IMR-90 (cell line): ENCODE data around the gene TTC31. TPM values are rescaled to one million over a fixed set of nuclear protein-coding genes. Genes with fewer than 3 reads are reported as not detected.

Source experiments
- ATAC-seq: fragments of 200-7000 bp; cut with Tn5 transposase; 2 replicates; pipeline ENCODE4 v1.9.1; 2020; ENCODE audit warnings: low read depth, mild to moderate bottlenecking, moderate library complexity
- BruUV-seq: library from RNA; stranded (reverse); fragments of 400-500 nt; replicated peaks from 2 replicates; lab custom pipeline; 2021; lab: Mats Ljungman, UMichigan
- CTCF ChIA-PET: fragments of 300-600 bp; formaldehyde crosslinking; extraction: SDS; loops from one replicate; lab custom pipeline; 2021; ENCODE audit warnings: antibody characterized with exemption; lab: Yijun Ruan, JAX
- POLR2A ChIA-PET: fragments of 300-600 bp; sonication (Branson Sonifier 250); formaldehyde crosslinking; loops from one replicate; lab custom pipeline; 2022; ENCODE audit warnings: antibody characterized with exemption; ENCODE audit not compliant: unreplicated experiment; lab: Charles Lee
- DNase-seq: peaks from one replicate; pipeline ENCODE4 v3.0.0; 2013
- H2AFZ ChIP-seq: replicated peaks from 2 replicates; pipeline ENCODE3; 2013; ENCODE audit warnings: low read length, mild to moderate bottlenecking; ENCODE audit not compliant: poor library complexity
- H2AK5ac ChIP-seq: 2 replicates; pipeline ENCODE4 v1.6.1; 2013; ENCODE audit warnings: low read depth, low read length, inconsistent platforms
- H2AK9ac ChIP-seq: replicated peaks from 2 replicates; pipeline ENCODE3; 2013; ENCODE audit warnings: mild to moderate bottlenecking, low read depth, low read length, moderate library complexity; ENCODE audit not compliant: poor library complexity
- H2BK120ac ChIP-seq: 2 replicates; pipeline ENCODE4 v1.6.1; 2013; ENCODE audit warnings: low read depth, low read length, inconsistent platforms
- H2BK15ac ChIP-seq: 3 replicates; pipeline ENCODE4 v1.6.1; 2013; ENCODE audit warnings: low read depth, low read length, inconsistent platforms
- H2BK20ac ChIP-seq: 2 replicates; pipeline ENCODE4 v1.6.1; 2013; ENCODE audit warnings: low read depth, mild to moderate bottlenecking, inconsistent platforms, low read length, moderate library complexity
- H2BK5ac ChIP-seq: 2 replicates; pipeline ENCODE4 v1.6.1; 2013; ENCODE audit warnings: mild to moderate bottlenecking, low read depth, low read length, inconsistent platforms; ENCODE audit not compliant: poor library complexity, severe bottlenecking
- H3K14ac ChIP-seq: replicated peaks from 2 replicates; pipeline ENCODE4 v1.6.1; 2013; ENCODE audit warnings: low read depth, low read length, inconsistent platforms
- H3K18ac ChIP-seq: 2 replicates; pipeline ENCODE4 v1.6.1; 2013; ENCODE audit warnings: low read depth, low read length, control low read depth
- H3K23ac ChIP-seq: 2 replicates; pipeline ENCODE4 v1.6.1; 2013; ENCODE audit warnings: low read depth, low read length, inconsistent platforms
- H3K27ac ChIP-seq: 2 replicates; pipeline ENCODE4 v1.5.1; 2013; ENCODE audit warnings: mild to moderate bottlenecking, control low read depth, low read length; ENCODE audit not compliant: insufficient read depth
- H3K27me3 ChIP-seq: 2 replicates; pipeline ENCODE4 v1.6.1; 2013; ENCODE audit warnings: low read length; ENCODE audit not compliant: control insufficient read depth, insufficient read depth
- H3K36me3 ChIP-seq: 2 replicates; pipeline ENCODE4 v1.6.1; 2013; ENCODE audit warnings: low read length, mixed read lengths; ENCODE audit not compliant: control insufficient read depth, insufficient read depth
- H3K4ac ChIP-seq: 2 replicates; pipeline ENCODE4 v1.6.1; 2013; ENCODE audit warnings: low read depth, low read length, inconsistent platforms
- H3K4me1 ChIP-seq: 2 replicates; pipeline ENCODE4 v1.6.1; 2013; ENCODE audit warnings: low read length, mixed read lengths; ENCODE audit not compliant: control insufficient read depth, insufficient read depth
- H3K4me2 ChIP-seq: 2 replicates; pipeline ENCODE4 v1.6.1; 2013; ENCODE audit warnings: low read depth, mild to moderate bottlenecking, control low read depth, low read length, moderate library complexity
- H3K4me3 ChIP-seq: 2 replicates; pipeline ENCODE4 v1.5.1; 2013; ENCODE audit warnings: low read depth, mild to moderate bottlenecking, control low read depth, low read length, moderate library complexity; ENCODE audit not compliant: insufficient read depth
- H3K56ac ChIP-seq: 2 replicates; pipeline ENCODE4 v1.6.1; 2013; ENCODE audit warnings: low read length, inconsistent platforms; ENCODE audit not compliant: insufficient read depth; ENCODE audit errors: extremely low read depth
- H3K79me1 ChIP-seq, 2 experiments: 2 replicates each; pipeline ENCODE4 v1.6.1; 2013; ENCODE audit warnings: low read length in 2 of 2, inconsistent platforms in 1 of 2, low read depth in 1 of 2
- H3K9ac ChIP-seq: 2 replicates; pipeline ENCODE4 v1.6.1; 2013; ENCODE audit warnings: low read depth, low read length, control low read depth
- H3K9me1 ChIP-seq: 2 replicates; pipeline ENCODE4 v1.6.1; 2013; ENCODE audit warnings: low read length, inconsistent platforms; ENCODE audit not compliant: insufficient read depth
- H3K9me3 ChIP-seq: 2 replicates; pipeline ENCODE4 v1.6.1; 2013; ENCODE audit warnings: low read length; ENCODE audit not compliant: control insufficient read depth, insufficient read depth
- H4K20me1 ChIP-seq: 2 replicates; pipeline ENCODE4 v1.6.1; 2013; ENCODE audit warnings: low read length, inconsistent platforms; ENCODE audit not compliant: insufficient read depth
- H4K5ac ChIP-seq: 2 replicates; pipeline ENCODE4 v1.6.1; 2013; ENCODE audit warnings: mild to moderate bottlenecking, low read depth, low read length, control low read depth
- H4K8ac ChIP-seq, 2 experiments: 2 replicates each; pipeline ENCODE4 v1.6.1; 2013; ENCODE audit warnings: low read depth in 2 of 2, low read length in 2 of 2, control low read depth in 1 of 2, inconsistent platforms in 1 of 2
- H4K91ac ChIP-seq: 2 replicates; pipeline ENCODE4 v1.6.1; 2013; ENCODE audit warnings: low read depth, low read length, inconsistent platforms; ENCODE audit not compliant: insufficient read depth
- BHLHE40 ChIP-seq: fragments of 150-350 bp; IDR thresholded peaks from 2 replicates; pipeline ENCODE4 v1.6.1; 2016; ENCODE audit warnings: mild to moderate bottlenecking, low read depth, low read length
- CHD1 ChIP-seq: IDR thresholded peaks from 2 replicates; pipeline ENCODE4 v1.6.1; 2012; ENCODE audit warnings: low read depth, low read length, improper control_type of control experiment
- ELK1 ChIP-seq: fragments of 150-350 bp; IDR thresholded peaks from 2 replicates; pipeline ENCODE4 v1.6.1; 2016; ENCODE audit warnings: low read depth, mild to moderate bottlenecking, low read length, moderate library complexity, borderline replicate concordance
- FOS ChIP-seq: fragments of 150-350 bp; IDR thresholded peaks from 2 replicates; pipeline ENCODE4 v1.6.1; 2016; ENCODE audit warnings: low read depth, low read length
- MAZ ChIP-seq: IDR thresholded peaks from 2 replicates; pipeline ENCODE4 v1.6.1; 2012; ENCODE audit warnings: low read depth, mild to moderate bottlenecking, low read length, improper control_type of control experiment, moderate library complexity, borderline replicate concordance
- MXI1 ChIP-seq: IDR thresholded peaks from 2 replicates; pipeline ENCODE4 v1.6.1; 2012; ENCODE audit warnings: low read depth, mild to moderate bottlenecking, low read length, moderate library complexity, borderline replicate concordance
- NFE2L2 ChIP-seq: fragments of 150-350 bp; IDR thresholded peaks from 2 replicates; pipeline ENCODE4 v1.6.1; 2016; ENCODE audit warnings: low read depth, mild to moderate bottlenecking, low read length
- POLR2A ChIP-seq: IDR thresholded peaks from 2 replicates; pipeline ENCODE4 v1.6.1; 2012; ENCODE audit warnings: mild to moderate bottlenecking, low read depth, low read length
- RAD21 ChIP-seq: IDR thresholded peaks from 2 replicates; pipeline ENCODE4 v1.6.1; 2012; ENCODE audit warnings: low read length, improper control_type of control experiment
- RCOR1 ChIP-seq: IDR thresholded peaks from 2 replicates; pipeline ENCODE4 v1.6.1; 2012; ENCODE audit warnings: mild to moderate bottlenecking, low read length, improper control_type of control experiment; ENCODE audit not compliant: insufficient replicate concordance
- RFX5 ChIP-seq: IDR thresholded peaks from 2 replicates; pipeline ENCODE4 v1.8.0; 2012; ENCODE audit warnings: low read depth, mild to moderate bottlenecking, low read length, moderate library complexity
- SMC3 ChIP-seq: fragments of 150-350 bp; IDR thresholded peaks from 2 replicates; pipeline ENCODE4 v1.6.1; 2016; ENCODE audit warnings: low read depth, mild to moderate bottlenecking, antibody characterized with exemption, low read length, moderate library complexity
- USF2 ChIP-seq: fragments of 150-350 bp; IDR thresholded peaks from 2 replicates; pipeline ENCODE4 v1.6.1; 2017; ENCODE audit warnings: mild to moderate bottlenecking, antibody characterized with exemption, low read length, low read depth
- WGBS, 2 experiments: methylation state at CpG; one replicate each; pipeline versions ENCODE4 v1.1.5 to v1.1.7; 2013; ENCODE audit warnings: missing lambda C conversion rate in 2 of 2; ENCODE audit not compliant: insufficient read length in 1 of 2; ENCODE audit errors: extremely low coverage in 2 of 2; 5-methylcytosine and 5-hydroxymethylcytosine counted together
- dilution Hi-C: fragments of 300-500 bp; cut with HindIII; formaldehyde crosslinking; loops from one replicate; pipeline ENCODE4 v1.14.3; 2018; ENCODE audit warnings: low sequenced_read_pairs; ENCODE audit not compliant: unreplicated experiment
- in situ Hi-C: fragments of 300-500 bp; cut with MboI; formaldehyde crosslinking; loops from 3 replicates; pipeline ENCODE4 v1.14.3; 2019; ENCODE audit warnings: low sequenced_read_pairs, inconsistent platforms, mixed read lengths
- intact Hi-C: fragments of 100-400 bp; cut with micrococcal nuclease; formaldehyde crosslinking; loops from 2 replicates; pipeline ENCODE4 v1.10.0; 2022
- polyA plus RNA-seq, 3 experiments: library from polyadenylated mRNA; depleted of rRNA; stranded (reverse); fragments of >200 nt; gene quantifications; 2 replicates each; pipeline ENCODE4 v1.2.3, GENCODE V29; 2012; ENCODE audit warnings: low replicate concordance in 1 of 3
- total RNA-seq: library from RNA; depleted of rRNA; stranded (reverse); fragments of >200 nt; gene quantifications from 2 replicates; pipeline ENCODE4 v1.2.3, GENCODE V29; 2012
- TF ChIP-seq, protein P1 (sequence below): conservative IDR thresholded peaks from 2 replicates; pipeline ENCODE4 v1.5.1; 2012; ENCODE audit warnings: mild to moderate bottlenecking, low read depth, low read length, improper control_type of control experiment

TTC31 gene
- total and polyA plus RNA-seq, 2 of the 4 experiments (the other 2 are of a cell fraction), result 6.3 to 18.8 TPM

- TF ChIP-seq RCOR1 (no peak), SMC3 (no peak), ELK1 (no peak), USF2 (no peak), MXI1 (no peak), MAZ (no peak), NFE2L2 (no peak), BHLHE40 (no peak), FOS (no peak), RFX5 (no peak), CHD1 (no peak), POLR2A (no peak), RAD21 (no peak)
- TF ChIP-seq, protein P1, sequence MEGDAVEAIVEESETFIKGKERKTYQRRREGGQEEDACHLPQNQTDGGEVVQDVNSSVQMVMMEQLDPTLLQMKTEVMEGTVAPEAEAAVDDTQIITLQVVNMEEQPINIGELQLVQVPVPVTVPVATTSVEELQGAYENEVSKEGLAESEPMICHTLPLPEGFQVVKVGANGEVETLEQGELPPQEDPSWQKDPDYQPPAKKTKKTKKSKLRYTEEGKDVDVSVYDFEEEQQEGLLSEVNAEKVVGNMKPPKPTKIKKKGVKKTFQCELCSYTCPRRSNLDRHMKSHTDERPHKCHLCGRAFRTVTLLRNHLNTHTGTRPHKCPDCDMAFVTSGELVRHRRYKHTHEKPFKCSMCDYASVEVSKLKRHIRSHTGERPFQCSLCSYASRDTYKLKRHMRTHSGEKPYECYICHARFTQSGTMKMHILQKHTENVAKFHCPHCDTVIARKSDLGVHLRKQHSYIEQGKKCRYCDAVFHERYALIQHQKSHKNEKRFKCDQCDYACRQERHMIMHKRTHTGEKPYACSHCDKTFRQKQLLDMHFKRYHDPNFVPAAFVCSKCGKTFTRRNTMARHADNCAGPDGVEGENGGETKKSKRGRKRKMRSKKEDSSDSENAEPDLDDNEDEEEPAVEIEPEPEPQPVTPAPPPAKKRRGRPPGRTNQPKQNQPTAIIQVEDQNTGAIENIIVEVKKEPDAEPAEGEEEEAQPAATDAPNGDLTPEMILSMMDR, result no peak
- DNase-seq, result no peak
- Histone ChIP-seq H2BK15ac (no peak overlapping the region), H3K14ac (no peak overlapping the region), H3K4me3 (no peak overlapping the region), H3K23ac (no peak overlapping the region), H2BK120ac (no peak overlapping the region), H3K27me3 (no peaks in the 10 kb centered on the region), H3K18ac (no peak overlapping the region), H3K9me1 (no peaks in the 10 kb centered on the region), H3K4ac (no peak overlapping the region), H2AK9ac (no peak overlapping the region), H2BK5ac (no peak overlapping the region), H3K9ac (no peak overlapping the region), H3K36me3 (peaks cover 12% of the 10 kb centered on the region), H2AK5ac (no peak overlapping the region), H4K8ac (no peak overlapping the region), H3K79me1 (no peaks in the 10 kb centered on the region), H2AFZ (no peak overlapping the region), H3K9me3 (no peaks in the 10 kb centered on the region), H4K91ac (no peak overlapping the region), H3K4me1 (no peaks in the 10 kb centered on the region), H3K27ac (no peak overlapping the region), H3K56ac (no peak overlapping the region), H4K5ac (no peak overlapping the region), H3K4me2 (no peak overlapping the region), H2BK20ac (no peak overlapping the region), H4K20me1 (no peaks in the 10 kb centered on the region)
- dilution Hi-C loops, result no loop called here
- CTCF ChIA-PET, result no interaction called here
- in situ Hi-C loops, result no loop called here
- intact Hi-C loops, result no loop called here
- no TSS peak for BruUV-seq
- 100% methylated on average over 1 of the region's 5 CpGs; no CpG with 5 or more reads in 1 of the 2 experiments for WGBS, 2 experiments
- POLR2A ChIA-PET, result no interaction called here
- ATAC-seq, result no peak
These were observed 57.4 kb downstream of the TTC31 start for GRCh38 chr2:74540291-74540690.
